Measurements from ENCODE around the gene CRBN.

Gene CRBN

GRCh38 chr3:3170998-3171397, 8.5 kb downstream of the CRBN start:
- peak; percentile 44 for DNase-seq (ENCODE audit: low spot score)

- DNase-seq (ENCODE audit: low spot score) = no peak
These were observed 13.8 kb downstream of the CRBN start for GRCh38 chr3:3165650-3166049.

- no peak for DNase-seq (ENCODE audit: low spot score)
These were observed 14.2 kb downstream of the CRBN start for GRCh38 chr3:3165241-3165640.

GRCh38 chr3:3160826-3161225, 18.7 kb downstream of the CRBN start:
- DNase-seq (ENCODE audit: low spot score) = no peak

- no peak for DNase-seq (ENCODE audit: low spot score)
These were observed 22.0 kb downstream of the CRBN start for GRCh38 chr3:3157484-3157883.

GRCh38 chr3:3154879-3155610, 24.4 kb downstream of the CRBN start:
- no peak for DNase-seq (ENCODE audit: low spot score)

- no peak for DNase-seq (ENCODE audit: low spot score)
These were observed 28.0 kb downstream of the CRBN start for GRCh38 chr3:3151513-3151912.

GRCh38 chr3:3149560-3149959, 29.9 kb downstream of the CRBN start:
- no peak for DNase-seq (ENCODE audit: low spot score)

GRCh38 chr3:3145831-3146230, 33.7 kb downstream of the CRBN start:
- no peak for DNase-seq (ENCODE audit: low spot score)

- no peak for DNase-seq (ENCODE audit: low spot score)
These were observed 37.6 kb downstream of the CRBN start for GRCh38 chr3:3141939-3142338.

GRCh38 chr3:3137526-3137925, 42.0 kb downstream of the CRBN start:
- no peak for DNase-seq (ENCODE audit: low spot score)

GRCh38 chr3:3134750-3135448, 44.6 kb downstream of the CRBN start:
- no peak for DNase-seq (ENCODE audit: low spot score)

GRCh38 chr3:3133500-3133899, 46.0 kb downstream of the CRBN start:
- no peak for DNase-seq (ENCODE audit: low spot score)

GRCh38 chr3:3129579-3129978, 49.9 kb downstream of the CRBN start:
- DNase-seq (ENCODE audit: low spot score) = no peak

GRCh38 chr3:3127432-3128010, 52.0 kb downstream of the CRBN start:
- DNase-seq (ENCODE audit: low spot score) = peak; percentile 10

- DNase-seq (ENCODE audit: low spot score) = peak; percentile 96
These were observed 52.7 kb downstream of the CRBN start, which contains the start of gene TRNT1 for GRCh38 chr3:3126477-3127431. Gene TRNT1, plus strand, starts transcription at chr3:3126940. Its CDS starts 2,101 bp downstream, at chr3:3129041.

- no peak for DNase-seq (ENCODE audit: low spot score)
These were observed 53.5 kb downstream of the CRBN start for GRCh38 chr3:3125977-3126376.

- DNase-seq (ENCODE audit: low spot score) = no peak
These were observed 60.1 kb downstream of the CRBN start for GRCh38 chr3:3119393-3119851.

GRCh38 chr3:3117651-3118050, 61.8 kb downstream of the CRBN start:
- DNase-seq (ENCODE audit: low spot score) = no peak

- no peak for DNase-seq (ENCODE audit: low spot score)
These were observed 66.3 kb downstream of the CRBN start for GRCh38 chr3:3113042-3113709.

GRCh38 chr3:3110749-3111361, 68.6 kb downstream of the CRBN start:
- DNase-seq (ENCODE audit: low spot score) = no peak

Data from hematopoietic multipotent progenitor cell treated with erythropoietin and hydrocortisone succinate and interleukin-3 and kit ligand, for 15 days (in vitro differentiated cells).